CD4-positive, alpha-beta T cell treated with Interleukin-1 beta for 1 hour (primary cell): Measurements from ENCODE around the gene HS6ST2.
"Not testable (repeated sequence)": the region's sequence is repeated elsewhere in the genome, so short reads cannot be mapped to it uniquely, and the experiment has no call there.

Experiments
- DNase-seq, 2 donors: peaks; one replicate each; pipeline ENCODE4 v3.0.0-alpha.2; 2020 to 2022

The HS6ST2 gene

DNA sequence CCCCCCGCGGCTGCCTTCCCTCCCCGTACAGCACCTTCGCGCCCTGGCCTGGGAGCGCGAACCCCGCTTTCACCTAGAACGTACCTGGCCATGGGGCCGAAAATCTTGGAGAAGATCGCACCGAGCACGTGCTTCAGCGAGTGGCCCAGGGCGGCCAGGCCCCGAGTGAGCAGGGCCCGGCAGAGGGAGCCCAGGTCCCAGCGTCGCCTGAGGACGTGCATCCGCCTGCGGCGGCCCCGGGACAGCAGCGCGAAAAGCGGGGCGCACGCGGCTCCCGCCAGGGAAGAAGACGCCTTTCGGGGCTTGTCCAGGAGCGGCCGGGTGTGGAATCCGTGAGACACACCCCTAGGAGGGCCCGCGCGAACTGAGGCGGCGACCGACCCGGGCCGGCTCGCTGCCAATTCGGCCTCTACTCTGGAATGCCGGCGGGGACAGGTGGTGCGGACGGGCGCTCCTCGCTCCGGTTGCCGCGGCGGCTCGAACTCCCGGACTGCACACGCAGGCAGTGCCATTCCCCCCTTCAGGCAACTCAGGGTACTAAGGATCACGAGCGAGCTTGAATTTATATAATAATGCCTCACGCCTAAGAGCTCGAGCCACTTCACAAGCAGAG is at the start of gene HS6ST2:
HS6ST2 (minus strand) TSS at position 539 of the 613 bp plus-strand sequence.
- no peak for DNase-seq

DNA sequence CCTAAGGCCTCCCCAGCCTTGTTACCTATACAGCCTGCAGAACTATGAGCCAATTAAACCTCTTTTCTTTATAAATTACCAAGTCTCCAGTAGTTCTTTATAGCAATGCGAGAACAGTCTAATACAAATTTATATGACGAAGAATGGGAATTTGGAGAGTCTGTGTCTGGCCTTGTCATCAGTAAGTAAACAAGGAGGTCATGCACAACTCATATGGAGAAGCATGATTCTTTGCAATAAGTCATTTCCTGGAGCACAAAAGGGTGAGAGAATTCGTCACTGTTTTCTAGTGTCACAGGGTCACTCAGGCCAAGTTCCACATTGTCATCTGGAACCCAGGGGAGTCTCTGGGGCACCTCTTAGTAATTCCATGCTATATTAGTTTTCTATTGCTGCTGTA is 49.0 kb upstream of the HS6ST2 start:
- DNase-seq = no peak

DNA sequence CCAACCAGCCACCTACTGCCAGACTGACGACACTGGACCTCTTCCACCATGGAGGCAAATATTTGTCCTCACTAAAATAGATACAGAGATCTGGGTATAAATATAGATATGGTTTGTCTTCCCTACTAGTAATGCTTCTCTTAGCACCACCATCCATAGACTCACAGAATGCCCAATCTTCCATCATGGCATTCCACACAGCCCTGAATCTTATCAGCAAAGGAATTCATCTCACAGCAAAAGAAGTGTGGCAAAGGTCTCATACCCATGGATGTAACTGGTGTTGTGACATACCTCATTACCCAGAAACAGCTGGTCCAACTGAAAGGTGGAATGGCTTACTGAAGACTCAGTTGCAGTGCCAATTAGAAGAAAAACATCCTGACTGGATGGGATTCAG is 47.2 kb upstream of the HS6ST2 start:
- no peak for DNase-seq

DNA sequence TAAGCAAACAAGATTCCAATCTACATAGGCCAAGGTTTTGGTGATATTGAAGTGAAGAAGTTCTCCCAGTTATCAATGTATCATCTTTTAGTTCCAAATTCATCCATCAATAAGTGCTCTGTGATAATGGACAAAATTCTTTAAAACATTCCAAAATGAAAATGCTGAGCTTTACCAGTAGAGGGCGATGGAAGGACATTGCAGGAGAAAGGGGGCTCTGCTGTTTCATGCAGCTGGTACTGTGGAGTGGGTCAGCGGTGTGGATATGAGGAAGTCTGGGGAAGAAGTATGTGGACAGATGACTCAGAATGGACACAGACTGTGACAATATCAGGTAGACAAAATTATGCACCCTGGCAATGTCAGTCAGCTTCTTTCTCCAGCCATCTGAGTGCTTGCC is 46.6 kb upstream of the HS6ST2 start:
- DNase-seq = no peak

DNA sequence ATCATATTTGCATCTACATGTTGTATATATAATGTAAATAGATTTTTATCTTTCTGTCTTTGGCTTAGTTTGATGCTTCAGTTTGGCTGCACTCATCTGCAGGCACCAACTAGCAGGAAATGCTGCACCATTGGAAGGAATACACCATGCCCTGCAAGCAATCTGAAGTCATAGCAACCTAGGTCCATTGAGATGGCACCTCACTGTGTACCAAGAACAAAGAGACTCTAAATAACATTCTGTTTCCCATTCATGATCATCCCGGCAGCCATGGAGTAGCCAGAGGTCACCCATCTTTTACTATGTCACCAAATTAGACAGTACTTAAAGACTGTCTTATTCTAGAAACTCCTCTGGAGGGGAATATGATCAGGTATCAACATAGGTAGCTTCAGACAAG is 40.8 kb upstream of the HS6ST2 start:
- DNase-seq = no peak

DNA sequence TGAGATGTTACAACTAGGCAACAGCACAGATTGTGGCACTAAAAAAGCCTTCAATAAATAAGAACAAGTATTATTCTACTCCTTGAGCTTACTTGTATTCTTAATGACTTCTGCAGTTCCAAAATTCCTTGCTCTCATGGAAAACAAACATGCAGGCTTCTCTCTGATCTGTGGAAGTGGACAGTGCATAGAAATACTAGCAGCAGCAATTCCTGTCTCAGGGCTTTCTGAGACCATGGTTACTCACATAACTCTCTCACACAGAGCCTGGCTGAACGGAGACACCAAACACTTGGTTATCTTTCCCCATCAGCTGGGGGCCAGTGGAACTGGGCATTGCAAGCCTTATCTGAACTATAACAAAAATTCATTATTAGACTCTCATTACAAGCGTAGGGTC is 32.4 kb upstream of the HS6ST2 start:
- no peak for DNase-seq

DNA sequence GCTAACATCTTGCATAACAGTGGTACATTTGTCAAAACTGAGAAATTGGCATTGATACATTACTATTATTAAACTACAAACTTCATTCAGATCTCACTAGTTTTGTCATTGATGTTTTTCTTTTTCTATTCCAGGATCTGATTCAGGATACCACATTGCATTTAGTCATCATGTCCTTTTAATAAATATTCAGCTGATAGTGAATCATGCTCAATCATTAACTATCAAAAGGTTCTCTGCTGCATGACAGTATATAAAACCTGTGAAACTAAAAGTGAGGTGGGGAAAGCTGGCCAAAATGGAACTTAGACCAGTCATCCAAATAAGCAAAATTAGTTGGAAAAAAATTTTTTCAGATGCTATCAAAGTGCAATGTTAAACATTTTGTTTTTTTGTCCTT is 28.1 kb upstream of the HS6ST2 start:
- DNase-seq = no peak

DNA sequence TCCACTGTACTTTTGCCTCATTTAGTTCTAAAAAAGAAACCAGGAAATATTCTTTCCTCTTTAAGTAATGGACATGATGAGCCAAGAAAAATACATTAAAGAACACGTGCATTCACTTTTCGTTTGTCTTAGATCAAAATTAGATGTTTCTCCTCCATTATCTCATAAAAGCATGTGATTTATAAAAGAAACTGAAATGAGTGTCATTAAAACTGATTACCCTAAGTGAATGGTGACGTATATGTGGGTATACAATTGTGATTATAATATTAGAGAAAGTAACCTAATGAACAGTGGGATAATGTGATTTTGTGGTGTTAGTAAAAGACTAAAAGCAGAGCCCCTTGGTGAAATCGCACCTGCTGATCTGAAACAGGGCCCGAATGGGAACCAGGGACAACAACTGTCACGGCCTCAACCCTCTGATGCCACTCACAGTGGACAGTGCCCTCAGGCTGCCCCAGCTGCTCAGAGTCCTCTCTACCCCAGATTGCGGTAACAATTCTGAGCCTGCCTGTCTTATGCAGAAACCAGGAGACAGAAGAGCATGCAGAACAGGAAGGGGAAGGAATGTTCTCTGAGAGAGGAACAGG is 25.7 kb upstream of the HS6ST2 start:
- no peak for DNase-seq

DNA sequence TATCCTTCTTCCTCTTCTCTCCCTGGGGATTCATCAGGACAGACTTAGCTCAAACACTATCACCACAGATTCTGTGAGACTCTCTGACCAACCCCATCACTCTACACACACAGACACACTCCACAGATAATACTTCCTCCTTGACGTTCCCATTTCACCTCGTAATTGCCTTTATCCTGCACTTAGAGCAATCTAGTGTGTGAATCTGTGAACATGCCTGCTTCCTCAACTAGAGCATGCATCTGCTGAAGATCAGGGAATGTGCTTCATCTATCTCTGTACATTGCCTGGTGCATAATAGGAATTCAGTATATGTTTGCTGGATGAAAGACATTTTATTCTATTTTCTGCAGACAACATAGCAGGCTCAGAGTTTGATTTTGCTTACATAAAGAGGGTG is 25.1 kb upstream of the HS6ST2 start:
- no peak for DNase-seq

DNA sequence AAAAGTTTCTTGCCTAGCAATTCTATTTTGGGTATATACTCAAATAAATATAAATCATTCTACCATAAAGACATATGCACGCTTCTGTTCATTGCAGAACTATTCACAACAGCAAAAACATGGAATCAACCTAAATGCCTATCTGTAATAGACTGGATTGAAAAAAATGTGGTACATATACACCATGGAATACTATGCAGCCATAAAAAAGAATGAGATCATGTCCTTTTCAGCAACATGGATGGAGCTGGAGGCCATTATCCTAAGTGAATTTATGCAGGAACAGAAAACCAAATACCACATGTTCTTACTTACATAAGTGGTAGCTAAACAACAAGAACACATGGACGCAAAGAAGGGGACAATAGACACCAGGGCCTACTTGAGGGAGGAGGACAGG is 21.6 kb upstream of the HS6ST2 start:
- DNase-seq = not testable (repeated sequence)

DNA sequence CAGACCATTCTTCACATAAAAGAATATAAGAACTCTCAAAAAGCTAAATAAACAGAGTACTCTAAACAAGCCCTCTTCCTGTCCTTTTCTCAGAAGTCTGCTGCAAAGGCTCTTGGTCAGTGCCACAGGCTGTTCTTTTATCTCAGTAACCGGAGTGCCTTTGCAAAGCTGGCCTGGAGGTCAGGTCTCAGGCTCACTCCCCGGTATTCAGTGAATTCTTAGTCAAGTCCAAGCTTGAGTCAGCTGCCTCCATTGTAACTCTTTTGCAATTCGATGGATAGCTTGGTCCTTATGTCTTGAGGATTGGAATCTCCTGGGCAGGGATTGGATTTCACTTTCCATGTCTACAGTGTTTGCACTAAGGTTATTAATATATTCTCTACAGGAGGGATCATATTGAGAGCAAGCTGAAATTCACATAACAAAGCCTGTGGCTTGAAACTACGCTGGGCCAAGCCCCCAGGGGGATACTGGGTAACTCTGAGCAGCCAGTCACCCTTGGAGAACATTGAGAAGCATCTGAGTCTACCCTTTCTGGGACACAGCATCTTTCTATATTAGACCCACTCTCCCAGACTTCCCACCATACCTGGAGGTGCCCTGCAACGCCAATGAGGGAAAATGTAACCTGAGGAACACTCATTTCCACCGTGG is 10.0 kb upstream of the HS6ST2 start:
- no peak for DNase-seq

DNA sequence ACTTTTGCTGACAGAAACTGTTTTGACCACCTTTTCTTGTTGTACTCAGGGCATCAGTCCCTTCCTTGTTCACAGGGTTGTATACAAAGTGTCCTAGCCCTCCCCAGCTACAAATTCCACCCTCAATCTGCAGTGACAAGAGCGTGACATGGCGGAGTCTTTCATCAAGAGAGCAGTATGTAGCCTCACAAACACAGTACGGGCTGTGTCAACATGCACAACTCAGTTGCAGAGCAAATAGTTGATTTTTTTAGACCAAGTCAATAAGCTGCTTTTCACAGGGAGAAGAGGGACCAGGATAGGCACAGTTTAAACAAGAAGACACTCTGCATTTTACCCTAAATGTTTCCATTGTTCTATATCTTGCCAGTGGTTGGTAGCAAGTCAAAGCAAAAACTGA is 8.6 kb upstream of the HS6ST2 start:
- DNase-seq = no peak

DNA sequence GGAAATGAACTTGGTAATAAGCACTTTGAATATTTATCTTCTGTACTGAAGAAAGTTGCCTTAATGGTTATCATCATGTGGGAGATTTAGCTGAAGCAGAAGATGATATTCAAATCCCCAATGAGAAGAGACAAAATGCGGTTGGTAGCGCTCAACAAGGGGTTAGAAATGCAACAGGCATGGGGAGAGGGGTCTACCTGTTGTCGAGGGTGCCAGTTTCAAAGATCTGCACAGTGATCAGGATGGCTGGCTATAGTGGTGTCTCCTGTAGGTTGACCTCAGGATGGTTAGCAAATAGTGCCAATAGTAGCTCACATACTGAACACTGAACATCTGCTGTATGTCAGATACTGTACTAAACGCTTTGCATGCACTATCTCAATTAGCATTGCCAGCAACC is 7.0 kb upstream of the HS6ST2 start:
- no peak for DNase-seq

DNA sequence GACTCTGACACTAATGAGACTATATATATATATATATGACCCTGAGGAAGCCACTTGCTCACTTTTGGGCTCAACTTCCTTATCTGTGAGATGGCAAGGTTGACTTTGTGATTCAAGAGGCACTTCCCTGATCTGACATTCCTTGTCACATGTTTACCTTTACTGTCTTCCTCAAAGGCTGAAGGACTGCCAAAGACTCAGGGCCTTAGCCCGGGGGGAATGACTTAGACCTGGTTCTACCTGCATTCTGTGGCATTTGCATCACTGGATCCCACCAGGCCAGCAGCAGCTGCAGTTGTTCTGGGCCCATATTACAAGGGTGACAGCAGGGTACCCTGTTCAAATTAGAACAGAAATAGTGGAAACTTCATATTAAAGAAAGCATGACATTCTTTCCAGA is 3.1 kb upstream of the HS6ST2 start:
- DNase-seq = no peak

DNA sequence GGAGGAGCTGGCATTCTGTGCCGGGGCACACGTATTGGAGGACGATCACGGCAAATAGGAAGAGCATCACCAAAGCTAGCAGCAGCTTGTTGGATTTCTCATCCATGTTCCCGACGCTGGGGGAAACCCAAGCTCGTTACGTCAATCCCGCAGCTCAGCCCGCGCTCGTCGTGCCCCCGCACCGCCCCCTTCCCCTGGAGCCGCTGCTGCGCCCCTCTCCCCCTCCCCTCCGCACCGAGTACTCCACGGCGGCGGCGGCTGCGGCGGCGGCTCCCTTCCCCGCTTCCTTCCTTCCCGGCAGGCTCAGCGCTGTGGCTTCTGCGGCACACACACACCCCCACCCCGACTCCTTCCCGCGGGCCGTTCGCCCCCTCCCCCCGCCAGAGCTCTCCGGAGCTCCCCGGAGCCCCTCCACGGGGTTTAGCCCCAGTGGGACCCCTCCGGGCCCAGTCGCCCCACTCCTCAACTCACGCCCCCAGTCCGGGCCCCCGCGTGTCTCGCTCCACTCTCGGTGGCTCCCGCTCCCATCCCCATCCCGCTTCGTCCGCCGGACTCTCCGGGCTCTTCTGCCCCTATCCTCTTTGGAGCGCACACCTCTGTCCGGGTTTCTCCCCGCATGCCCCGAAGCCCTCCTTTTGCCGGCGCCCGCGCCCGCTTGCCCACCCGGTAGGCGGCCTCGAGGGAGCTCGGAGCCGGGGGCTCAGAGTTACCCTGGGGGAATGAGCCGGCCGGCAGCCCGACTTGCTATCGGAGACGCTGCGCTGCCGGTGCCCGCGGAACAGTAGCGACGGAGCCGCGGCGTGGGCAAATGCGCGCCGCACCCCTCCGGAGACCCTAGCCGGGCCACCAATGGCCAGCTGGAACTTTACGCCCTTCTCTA is 978 bp downstream of the HS6ST2 start:
- DNase-seq = no peak

DNA sequence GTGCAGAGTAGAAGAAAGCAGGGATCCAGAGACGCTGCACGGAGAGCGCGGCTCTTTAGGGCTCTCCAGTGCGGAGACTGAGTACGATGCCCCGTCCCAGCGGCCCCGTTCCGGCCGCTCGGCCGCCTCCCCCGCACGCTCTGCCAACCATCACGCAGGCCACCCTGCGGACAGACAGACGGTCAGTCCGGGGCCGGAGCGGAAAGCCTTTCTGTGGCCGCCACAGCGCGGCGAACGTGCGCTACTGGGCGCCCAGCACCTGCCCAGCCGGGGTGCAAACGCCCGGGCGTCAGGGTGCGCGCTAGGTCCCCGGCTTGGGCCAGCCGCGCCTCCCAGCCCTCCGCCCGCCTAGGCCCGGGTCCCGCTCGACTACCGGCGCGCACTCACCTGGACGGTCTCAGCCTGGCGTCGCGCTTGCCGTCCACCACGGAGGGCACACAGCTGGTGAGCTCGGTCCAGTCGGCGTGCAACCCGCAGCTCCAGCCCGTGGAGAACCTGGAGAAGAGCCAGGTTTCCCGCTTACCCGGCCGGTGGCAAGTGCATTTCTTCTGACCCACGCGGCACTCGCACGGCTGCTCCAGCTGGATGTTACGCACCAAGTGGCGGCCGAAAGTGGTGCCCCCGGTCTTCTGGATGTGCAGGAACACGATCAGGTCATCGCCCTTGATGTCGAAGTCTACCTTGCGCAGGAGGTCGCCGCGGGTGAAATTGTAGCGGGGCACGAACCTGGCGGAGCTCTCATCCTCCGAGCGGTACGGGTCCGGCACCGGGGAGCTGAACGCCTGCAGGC is 1.8 kb downstream of the HS6ST2 start:
- no peak for DNase-seq

DNA sequence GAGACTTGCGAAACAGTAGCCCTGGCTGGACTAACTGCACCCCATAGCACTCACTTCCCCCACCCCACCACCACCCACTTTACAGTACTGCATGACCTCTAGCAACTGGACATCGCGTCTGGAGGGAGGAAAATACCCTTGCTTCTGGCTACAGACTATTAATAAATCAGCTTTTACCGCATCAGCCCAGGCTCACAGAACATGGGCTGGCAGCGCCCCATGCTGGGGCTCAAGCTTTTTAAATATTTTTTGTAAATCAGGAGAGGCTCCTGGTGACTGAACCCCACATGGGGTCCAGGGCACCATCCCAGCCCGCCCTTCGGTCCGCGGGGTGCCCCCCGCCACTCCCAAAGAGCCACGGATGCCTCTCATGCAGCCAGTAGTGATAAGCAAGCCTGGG is 2.7 kb downstream of the HS6ST2 start:
- no peak for DNase-seq

DNA sequence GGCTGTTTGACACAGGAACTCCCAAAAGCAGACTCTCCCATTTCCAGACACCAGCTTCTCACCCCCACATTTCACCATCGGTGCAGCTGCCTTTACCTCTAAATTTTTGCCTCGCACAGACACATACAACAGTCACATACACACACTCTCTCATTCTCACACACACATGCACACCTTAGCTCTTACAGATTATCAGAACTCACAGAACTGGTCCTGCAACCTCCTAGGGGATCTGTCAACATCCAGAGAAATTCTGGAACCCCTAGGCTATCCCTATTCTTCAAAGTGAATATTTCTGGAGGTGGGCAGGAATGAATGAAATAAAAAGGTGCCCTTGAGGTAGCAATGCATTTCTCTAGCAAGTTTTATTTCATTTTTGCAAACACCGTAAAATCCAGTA is 4.1 kb downstream of the HS6ST2 start:
- DNase-seq = no peak

DNA sequence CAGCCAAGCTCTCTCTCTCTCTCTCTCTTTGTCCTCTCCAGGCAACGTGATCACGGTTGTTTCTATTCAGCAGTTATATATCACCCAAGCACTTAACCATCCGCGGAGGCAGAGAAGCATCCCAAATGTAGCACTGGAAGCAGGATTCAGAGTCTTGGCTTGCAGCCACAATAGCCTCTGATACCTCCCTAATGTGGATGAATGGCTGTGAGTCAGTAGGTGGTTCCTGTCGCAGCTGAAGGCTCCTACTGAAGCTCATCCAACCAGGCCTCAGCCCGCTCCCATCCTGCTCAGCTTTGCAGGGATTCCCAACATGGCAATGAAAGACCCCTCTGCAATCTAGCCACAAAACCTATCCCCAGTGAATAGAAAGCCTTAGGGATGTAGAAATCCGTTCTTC is 5.1 kb downstream of the HS6ST2 start:
- no peak for DNase-seq

DNA sequence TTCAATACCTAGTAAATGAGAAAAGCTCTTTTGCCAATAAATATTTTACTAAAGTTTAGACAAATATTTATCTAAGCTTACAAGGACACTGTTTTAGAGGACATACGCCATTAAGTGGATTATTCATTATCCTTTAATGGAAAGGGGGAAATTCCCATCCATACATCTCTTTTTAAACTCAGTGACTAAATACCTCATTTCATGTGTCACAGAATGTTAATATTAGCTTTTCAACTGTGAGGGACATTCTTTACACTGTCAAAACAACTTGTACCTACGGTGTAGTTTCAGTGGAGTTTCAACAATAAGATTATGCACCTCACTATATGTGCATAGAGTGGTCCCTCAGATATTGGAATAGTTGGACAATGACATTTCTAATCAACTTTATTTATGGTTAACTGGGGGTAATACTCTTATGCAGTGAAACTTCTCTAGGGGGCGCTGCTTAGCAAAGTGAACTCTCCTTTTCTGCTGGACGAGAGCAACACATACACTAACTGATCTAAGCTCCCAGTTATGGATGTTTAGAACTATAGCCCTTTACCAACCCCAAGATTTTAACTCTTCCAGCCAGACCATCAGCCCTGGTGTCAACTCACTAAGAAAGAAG is 9.7 kb downstream of the HS6ST2 start:
- DNase-seq = no peak

DNA sequence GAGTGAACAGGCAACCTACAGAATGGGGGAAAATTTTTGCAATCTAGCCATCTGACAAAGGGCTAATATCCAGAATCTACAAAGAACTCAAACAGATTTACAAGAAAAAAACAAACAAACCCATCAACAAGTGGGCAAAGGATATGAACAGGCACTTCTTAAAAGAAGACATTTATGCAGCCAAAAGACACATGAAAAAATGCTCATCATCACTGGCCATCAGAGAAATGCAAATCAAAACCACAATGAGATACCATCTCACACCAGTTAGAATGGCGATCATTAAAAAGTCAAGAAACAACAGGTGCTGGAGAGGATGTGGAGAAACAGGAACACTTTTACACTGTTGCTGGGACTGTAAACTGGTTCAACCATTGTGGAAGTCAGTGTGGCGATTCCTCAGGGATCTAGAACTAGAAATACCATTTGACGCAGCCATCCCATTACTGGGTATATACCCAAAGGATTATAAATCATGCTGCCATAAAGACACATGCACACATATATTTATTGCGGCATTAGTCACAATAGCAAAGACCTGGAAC is 13.3 kb downstream of the HS6ST2 start:
- DNase-seq = not testable (repeated sequence)

DNA sequence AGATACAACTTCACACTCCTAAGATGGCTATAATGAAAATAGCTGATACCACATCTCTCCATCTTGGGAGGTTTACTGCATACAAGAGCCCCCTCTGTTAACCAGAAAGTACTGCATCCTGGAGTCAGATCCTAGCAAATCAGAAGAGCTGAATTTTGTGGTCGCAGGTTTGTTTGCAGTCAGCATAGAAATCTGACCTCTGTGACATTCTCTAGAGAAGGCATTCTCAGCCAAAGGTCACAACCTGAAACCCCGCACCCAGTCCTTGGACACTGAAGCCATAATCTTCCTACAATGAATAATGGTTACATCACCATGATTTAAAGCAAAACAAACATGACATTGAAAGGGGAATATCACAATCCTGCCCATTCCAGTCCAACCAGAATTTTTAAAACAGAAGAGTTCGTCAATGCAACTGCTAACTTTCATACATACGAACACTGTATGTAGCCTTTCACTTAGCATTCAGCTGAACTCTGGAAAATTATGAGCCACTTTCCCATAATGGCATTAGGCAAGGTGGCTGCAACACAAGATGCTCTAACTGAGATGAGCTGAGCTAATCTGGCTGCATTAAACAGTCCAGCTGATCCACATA is 17.6 kb downstream of the HS6ST2 start:
- DNase-seq = no peak
